Right forelimb (tissue), 1 donor: Measurements from ENCODE around the gene EGR1.

Source experiments
- DNase-seq: peaks from one replicate; pipeline ENCODE4 v3.0.0-alpha.2; 2018

Gene EGR1

DNA sequence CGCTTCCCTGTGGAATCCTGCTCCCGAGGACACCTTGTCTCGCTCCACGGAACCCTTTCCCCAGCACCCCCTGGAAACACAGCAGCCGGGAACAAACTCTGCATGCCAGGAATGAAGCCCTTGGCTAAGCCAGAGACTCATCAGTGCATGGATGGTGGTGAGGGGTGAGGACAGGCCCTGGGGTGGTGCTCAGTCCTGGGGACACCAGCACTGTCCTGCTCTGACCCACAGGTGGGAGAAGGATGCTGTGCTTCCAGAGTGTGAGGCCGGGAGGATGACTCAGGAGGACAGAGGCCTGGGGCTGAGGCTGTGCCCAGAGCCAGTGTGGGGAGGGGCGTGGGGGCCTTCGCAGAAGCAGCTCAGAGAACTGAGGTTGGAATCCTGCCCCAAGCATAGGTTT is 11.2 kb upstream of the EGR1 start:
- no peak for DNase-seq

DNA sequence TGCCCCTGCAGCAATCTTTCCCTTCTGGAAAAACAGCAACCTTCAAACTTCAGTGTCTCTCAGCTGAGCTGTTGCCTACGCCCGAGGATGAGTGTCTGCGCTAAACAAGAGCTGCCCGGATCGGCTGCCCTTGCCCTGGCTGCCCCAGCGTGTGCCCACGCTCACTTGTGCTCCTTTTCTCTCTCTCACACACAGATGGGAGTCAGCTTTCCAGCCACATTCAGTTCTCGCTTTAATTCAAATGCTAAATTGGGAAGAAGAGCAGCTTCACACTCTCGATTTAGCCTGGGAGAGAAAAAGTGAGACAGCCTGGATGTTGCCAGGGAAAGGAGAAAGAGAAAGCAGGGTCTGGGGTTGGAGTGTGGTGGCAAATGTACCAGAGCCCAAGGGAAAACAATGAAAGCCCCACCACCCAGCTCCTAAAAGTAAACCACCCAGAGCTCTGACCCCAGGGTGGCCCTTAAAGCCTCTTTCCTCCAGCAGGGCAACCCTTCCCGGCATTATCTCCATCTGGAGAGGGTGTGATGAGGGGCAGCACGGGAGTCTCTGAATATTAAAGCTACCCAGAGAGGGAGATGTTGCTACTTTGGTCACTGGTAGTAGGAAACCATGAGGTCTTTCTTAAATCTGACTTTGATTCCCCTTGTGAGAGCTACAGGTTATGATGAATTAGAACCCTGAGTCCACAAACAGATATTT is 9.9 kb upstream of the EGR1 start:
- DNase-seq = no peak

DNA sequence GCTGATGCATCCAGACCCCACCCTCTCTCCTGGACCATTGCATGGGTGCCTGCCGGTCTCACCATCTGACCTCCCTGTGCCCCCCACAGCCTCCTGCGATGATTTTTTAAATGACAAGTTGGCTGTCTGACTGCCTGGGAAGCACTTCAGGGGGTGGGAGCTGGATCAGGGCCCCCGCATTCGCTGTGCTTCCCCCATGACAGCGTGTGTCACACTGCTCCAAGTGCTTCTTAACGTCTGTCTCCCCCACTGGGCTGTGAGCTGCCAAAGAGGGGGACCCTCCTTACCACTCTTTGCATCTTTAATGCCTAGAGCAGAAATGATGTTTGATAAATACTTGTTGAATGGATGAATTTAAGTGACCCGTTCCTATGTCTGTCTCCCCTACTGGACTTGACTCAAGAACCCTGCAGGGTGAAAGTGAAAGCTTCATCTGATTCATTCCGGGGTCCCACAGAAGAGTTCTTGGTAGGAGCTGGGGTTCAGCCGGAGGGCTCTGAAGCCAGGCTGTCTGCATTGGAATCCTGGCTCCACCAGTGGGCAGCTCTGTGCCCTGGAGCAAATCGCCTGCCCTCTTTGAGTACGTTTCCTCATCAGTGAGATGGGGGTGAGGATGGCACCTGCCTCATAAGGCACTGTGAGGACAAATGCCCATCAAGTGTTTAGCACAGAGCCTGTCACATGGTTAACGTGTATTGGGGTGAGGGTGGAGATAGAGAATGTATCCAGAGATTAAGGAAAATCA is 7.6 kb upstream of the EGR1 start:
- no peak for DNase-seq

- no peak for DNase-seq
Observed at GRCh38 chr5:138458384-138458783, 6.9 kb upstream of the EGR1 start.

DNA sequence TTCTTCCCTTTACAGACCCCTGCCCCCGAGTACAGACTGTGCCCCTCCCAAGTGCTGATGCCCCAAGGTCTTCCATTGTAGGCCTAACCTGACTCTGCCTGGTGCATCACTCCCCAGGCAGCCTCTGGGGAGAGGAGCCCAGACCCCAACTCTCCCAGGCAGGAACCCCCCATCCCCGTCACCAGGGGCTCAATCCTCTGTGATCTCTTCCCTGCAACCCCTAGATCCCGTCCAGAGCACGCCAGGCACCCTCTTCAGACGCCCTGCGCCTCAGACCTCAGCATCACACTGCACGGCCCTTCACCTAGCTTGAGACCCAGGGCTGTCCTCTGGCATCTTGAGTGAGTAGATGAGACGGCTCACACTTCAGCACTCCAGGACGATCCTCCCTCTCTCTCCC is 6.4 kb upstream of the EGR1 start:
- DNase-seq = no peak

GRCh38 chr5:138459311-138459933 is 5.9 kb upstream of the EGR1 start:
- no peak for DNase-seq

- no peak for DNase-seq
Observed at GRCh38 chr5:138460032-138460693, 5.1 kb upstream of the EGR1 start.

- no peak for DNase-seq
Observed at GRCh38 chr5:138461343-138462125, 3.7 kb upstream of the EGR1 start.

DNA sequence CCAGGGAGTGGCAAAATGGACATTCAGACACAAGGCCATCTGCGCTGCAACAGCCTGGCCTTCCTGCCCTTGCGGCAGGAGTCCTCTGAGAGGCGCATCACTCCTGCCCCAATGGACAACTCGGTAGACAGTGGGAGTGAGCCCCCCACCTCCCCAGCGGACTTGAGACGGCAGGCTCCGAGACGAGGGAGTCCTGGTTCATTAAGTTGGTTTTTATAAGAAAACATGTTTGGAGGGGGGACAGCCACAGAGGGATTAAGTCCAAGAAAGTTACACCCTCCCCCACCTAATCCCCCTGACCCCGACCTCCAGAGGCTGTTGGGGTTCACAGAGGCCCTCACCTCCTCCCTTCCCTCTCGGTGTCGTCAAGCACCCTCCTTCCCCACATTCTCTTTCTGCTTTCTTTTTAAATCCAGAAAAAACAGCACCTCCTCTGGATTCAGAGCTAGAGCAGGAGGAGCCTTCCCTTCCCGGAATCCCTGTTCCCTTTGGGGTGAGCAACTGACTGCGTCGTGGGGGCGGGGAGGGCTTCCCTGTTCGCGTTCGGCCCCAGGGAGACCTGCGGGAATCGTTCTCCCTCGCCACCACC is 1.8 kb upstream of the EGR1 start:
- DNase-seq = no peak

DNA sequence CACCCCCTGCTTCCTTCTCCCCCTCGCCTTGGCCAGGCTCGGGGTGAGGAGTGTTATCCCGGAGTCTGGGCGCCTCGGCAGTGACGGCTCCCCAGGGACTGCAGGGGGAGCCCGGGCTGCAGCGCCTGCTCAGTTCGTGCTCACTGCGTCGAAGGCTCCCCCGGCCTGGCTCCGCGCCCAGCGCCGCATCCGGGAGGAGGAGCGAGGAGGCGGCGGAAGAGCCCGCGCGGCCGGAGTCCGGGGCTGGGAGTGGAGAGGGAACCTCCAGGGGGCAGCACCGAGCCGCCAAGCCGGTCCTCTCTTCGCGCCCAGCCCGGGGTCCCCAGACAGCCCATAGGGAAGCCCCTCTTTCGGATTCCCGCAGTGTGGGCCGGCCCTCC is 1.3 kb upstream of the EGR1 start:
- DNase-seq = peak; percentile 99

- DNase-seq = peak; percentile 98
Observed at GRCh38 chr5:138464388-138465260, 655 bp upstream of the EGR1 start.

DNA sequence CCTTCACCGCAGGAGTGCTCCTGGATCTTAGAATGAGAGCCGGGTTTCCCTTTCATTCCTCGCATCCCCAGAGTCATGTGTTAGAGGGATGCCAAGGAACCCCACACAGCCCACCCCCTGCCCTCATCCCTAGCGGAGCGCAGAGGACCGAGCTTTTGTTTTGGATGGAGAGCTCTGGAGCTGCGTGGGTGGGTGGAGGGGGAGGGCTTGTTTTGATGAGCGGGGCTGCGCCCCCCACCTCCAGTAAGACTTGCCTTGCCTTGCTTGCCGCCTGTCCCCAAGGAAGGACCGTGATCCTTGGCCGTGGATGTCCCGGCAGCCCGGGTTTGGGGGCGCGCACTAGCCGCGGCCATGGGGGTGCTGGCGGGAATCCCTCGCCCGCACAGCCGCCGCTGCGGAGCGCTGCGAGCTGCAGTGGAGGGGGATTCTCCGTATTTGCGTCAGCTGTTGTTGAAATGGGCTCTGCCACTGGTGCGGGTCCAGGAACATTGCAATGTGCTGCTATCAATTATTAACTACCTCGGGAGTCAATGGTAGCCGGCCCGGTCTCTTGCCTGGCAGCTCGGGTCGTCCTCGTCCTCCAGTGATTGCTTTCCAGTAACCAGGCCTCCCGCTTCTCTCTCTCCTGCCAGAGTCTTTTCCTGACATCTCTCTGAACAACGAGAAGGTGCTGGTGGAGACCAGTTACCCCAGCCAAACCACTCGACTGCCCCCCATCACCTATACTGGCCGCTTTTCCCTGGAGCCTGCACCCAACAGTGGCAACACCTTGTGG is 1.0 kb downstream of the EGR1 start:
- DNase-seq = peak; percentile 64

DNA sequence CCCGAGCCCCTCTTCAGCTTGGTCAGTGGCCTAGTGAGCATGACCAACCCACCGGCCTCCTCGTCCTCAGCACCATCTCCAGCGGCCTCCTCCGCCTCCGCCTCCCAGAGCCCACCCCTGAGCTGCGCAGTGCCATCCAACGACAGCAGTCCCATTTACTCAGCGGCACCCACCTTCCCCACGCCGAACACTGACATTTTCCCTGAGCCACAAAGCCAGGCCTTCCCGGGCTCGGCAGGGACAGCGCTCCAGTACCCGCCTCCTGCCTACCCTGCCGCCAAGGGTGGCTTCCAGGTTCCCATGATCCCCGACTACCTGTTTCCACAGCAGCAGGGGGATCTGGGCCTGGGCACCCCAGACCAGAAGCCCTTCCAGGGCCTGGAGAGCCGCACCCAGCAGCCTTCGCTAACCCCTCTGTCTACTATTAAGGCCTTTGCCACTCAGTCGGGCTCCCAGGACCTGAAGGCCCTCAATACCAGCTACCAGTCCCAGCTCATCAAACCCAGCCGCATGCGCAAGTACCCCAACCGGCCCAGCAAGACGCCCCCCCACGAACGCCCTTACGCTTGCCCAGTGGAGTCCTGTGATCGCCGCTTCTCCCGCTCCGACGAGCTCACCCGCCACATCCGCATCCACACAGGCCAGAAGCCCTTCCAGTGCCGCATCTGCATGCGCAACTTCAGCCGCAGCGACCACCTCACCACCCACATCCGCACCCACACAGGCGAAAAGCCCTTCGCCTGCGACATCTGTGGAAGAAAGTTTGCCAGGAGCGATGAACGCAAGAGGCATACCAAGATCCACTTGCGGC is 1.8 kb downstream of the EGR1 start:
- DNase-seq = peak; percentile 64

GRCh38 chr5:138467711-138468132 is 2.4 kb downstream of the EGR1 start:
- DNase-seq = no peak

DNA sequence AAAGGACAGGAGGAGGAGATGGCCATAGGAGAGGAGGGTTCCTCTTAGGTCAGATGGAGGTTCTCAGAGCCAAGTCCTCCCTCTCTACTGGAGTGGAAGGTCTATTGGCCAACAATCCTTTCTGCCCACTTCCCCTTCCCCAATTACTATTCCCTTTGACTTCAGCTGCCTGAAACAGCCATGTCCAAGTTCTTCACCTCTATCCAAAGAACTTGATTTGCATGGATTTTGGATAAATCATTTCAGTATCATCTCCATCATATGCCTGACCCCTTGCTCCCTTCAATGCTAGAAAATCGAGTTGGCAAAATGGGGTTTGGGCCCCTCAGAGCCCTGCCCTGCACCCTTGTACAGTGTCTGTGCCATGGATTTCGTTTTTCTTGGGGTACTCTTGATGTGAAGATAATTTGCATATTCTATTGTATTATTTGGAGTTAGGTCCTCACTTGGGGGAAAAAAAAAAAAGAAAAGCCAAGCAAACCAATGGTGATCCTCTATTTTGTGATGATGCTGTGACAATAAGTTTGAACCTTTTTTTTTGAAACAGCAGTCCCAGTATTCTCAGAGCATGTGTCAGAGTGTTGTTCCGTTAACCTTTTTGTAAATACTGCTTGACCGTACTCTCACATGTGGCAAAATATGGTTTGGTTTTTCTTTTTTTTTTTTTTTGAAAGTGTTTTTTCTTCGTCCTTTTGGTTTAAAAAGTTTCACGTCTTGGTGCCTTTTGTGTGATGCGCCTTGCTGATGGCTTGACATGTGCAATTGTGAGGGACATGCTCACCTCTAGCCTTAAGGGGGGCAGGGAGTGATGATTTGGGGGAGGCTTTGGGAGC is 3.1 kb downstream of the EGR1 start:
- no peak for DNase-seq

GRCh38 chr5:138468966-138469539 is 3.8 kb downstream of the EGR1 start:
- no peak for DNase-seq

- DNase-seq = peak; percentile 87
Observed at GRCh38 chr5:138469540-138470321, 4.5 kb downstream of the EGR1 start.
